Retina (tissue), 1 donor: ENCODE measurements around the gene CEP128.

ENCODE experiments used
- DNase-seq: peaks from one replicate; pipeline ENCODE4 v3.0.0-alpha.2; 2016

The CEP128 gene

DNA sequence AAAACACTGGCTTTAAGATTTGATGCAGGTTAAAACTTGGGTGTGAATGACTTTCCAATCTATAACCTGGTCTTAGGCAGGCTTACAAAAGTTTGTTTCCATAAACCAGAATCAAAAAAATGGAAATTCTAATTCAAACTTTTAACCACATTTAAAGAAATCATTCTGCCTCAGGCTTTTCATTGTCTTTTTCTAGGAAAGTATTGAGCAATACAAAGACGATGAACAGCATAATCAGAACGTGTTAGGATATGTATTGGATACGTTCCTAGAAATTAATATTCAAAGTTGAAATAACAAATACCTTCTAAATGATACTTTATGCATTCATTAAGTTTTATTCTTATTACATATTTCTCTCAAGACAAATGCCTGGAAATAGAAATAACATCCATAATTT is 172.9 kb downstream of the CEP128 start:
- no peak for DNase-seq

- DNase-seq, result no peak
Observed at GRCh38 chr14:80764921-80765507, 176.5 kb downstream of the CEP128 start.

GRCh38 chr14:80764496-80764895 is 177.0 kb downstream of the CEP128 start:
- no peak for DNase-seq

DNA sequence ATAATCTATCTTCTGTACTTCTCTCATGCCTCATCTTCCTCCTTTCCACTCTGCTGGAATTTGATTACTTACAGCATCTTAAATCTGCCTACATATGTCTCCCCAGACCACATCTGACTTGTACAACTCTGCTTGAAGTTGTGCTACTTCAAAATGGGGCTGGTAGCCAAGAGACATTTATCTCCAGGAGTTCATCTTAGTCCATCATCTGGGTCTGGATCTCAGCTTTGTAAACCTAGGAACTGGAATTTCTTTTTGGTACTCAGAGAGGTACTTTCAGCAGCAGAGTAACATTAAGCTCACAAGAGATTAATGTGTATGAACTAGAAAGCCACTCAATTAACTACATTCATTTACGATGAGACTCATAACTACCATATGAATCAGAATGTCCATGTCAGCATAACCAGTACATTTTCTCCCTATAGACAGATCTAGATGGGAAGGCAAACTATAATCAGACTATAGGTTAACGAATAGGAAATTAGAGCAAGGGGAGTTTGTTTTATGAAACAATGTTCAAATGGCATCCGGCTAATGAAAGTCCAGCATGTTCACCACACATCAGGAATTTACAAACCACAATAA is 178.8 kb downstream of the CEP128 start:
- no peak for DNase-seq

- no peak for DNase-seq
Observed at GRCh38 chr14:80754696-80755095, 186.8 kb downstream of the CEP128 start.

DNA sequence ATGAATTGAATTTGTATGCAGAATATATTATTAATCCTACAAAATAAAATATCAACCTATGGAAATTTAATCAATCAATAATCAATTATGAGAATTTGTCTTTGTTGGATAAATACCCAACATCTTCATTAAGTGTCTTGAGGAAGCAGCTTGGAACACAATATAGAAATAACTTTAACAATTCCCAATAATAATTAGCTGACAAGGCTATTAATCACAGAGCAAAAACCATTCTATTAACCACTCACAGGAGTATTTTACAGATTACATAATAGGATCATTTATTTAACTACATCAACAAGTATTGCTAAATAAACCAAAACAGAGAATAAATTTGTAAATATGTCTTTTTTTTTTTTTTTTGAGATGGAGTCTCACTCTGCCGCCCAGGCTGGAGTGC is 190.3 kb downstream of the CEP128 start:
- no peak for DNase-seq

- DNase-seq, result no peak
Observed at GRCh38 chr14:80726211-80726610, 215.3 kb downstream of the CEP128 start.

DNA sequence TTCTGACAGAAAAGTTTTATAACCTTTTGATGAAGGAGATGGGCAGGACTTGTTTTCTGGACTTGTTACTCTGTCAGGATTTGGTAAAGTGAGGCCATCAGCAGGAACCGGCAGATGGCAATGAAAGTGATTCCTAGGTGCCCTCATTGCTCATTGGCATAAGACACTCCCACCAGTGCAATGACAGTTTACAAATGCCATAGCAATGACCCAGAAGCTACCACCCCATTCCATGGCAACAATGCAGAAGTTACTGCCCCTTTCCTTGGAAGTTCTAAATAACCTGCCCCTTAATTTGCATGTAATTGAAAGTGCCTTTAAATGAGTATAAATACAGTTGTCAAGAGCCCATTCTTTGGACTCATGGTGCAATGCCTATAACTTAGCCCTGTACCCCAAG is 222.6 kb downstream of the CEP128 start:
- no peak for DNase-seq

DNA sequence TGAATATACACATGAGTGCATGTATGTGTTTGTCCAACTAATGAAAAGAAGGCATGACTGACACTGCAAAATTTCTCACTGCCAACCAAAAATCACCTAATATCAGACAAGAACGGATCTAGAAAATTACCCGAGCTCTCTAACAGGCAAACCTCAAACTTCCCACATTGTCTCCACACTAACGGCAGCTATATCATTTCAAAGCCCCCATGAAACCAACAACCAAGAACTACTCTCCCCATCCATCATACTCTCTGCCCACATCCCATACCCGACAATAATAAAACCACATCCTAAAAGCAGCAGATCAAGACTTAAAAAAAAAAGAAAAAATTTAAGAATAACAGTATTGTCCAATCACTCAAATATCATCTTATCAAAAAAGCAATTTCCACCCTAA is 227.1 kb downstream of the CEP128 start:
- DNase-seq, result no peak

DNA sequence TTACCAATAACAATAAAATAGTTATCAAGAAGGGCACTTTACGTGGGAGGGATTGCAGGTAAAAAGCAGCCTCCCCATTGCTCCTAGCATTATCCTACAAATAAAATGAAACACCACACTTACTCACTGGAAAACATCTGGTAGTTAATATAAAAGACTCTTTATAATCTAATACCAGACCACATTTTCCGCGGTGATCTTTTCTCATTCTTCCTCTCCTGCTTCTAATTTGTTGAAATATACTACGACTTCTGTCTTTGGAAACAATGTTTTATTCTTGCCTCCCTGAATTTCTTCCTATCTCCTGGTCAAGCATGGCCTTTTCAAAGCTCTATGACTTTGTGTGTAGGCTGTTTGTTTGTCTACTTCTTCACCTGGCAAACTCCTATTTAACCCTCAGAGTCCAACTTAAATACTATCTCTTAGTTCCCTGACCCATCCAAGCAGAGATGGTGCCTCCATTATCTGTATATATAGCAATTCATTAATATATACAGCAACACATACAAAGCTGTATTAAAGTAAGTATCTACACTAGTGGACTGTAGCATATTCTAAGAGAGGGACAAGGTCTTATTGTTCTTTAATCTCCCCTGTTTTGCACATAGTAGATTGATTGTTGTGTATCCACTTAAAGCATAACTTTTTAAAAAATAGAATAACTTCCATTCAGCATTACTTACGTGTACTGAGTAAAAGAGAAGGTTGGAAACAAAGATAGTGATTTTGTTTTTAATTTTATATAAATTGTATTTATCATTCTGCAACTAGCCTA is 228.3 kb downstream of the CEP128 start:
- no peak for DNase-seq

DNA sequence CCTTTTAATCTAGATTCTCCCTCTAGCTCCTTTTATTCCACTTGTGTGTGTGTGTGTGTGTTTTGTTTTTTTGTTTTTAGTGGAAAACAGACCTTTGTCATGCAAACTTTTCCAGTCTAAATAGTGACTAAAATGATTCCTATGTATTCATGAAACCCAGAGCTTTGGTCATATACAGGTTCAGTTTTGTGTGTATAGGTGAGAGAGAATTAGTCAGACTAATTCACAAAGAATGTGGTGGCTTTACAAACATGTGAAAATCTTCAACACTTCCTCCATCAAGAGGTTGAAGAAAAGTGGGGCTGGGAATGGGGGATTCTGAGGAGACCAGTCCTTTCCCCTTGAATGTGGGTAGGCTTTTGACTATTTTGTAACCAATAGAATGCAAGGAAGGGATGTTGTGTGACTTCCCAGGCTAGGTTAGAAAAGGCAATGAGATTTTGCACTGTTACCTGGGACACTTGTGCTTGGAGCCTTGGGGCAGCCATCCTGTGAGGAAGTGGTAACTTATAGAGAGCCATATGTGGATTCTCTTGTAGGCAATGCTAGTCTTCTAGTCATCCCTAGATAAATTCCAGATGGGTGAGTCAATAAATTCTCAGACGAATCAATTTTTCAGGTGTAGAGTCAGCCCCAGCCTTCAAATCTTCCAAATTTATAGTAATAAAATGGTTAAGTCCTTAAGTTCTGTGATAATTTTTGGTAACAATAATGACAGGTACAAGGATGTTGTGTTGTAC is 236.1 kb downstream of the CEP128 start:
- DNase-seq, result no peak

- no peak for DNase-seq
Observed at GRCh38 chr14:80700601-80701000, 240.9 kb downstream of the CEP128 start.

DNA sequence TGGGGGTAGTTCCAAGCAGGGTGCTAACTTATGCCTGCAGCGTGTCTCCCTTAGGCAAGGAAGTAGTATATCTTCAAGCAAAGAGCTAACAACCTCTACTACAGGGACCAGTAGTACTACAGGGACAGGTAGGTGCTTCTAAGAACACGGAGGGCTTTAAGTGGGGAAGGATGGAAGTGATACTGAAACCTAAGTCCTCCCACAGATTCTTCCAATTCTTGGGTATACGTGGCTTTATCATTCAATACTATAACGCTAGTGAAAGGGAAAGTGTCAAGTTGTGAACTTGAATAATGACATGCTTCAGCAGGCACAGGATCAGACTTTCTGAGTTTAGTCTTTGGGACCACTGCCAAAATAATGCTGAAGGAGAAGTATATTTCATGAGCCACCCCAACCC is 241.7 kb downstream of the CEP128 start:
- DNase-seq, result no peak

GRCh38 chr14:80698974-80699373 is 242.6 kb downstream of the CEP128 start:
- DNase-seq, result no peak

DNA sequence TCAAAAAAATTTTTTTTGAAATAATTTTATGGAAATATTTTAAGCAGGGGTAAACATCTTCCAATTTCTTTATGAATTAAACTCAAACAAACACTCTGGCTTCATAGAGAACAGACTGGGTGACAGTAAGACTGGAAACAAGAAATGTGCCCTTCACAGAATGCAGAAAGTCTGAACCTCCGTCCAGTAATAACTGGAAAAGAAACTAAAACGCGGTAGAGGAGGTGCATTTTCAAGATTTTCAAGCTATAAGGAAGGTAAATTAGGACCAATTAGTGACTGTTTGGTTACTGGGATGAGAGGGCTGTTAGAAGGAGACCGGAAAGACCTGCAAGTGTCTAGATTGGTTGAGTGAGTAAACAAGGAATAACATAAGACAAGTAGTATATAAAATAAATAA is 245.7 kb downstream of the CEP128 start:
- no peak for DNase-seq

DNA sequence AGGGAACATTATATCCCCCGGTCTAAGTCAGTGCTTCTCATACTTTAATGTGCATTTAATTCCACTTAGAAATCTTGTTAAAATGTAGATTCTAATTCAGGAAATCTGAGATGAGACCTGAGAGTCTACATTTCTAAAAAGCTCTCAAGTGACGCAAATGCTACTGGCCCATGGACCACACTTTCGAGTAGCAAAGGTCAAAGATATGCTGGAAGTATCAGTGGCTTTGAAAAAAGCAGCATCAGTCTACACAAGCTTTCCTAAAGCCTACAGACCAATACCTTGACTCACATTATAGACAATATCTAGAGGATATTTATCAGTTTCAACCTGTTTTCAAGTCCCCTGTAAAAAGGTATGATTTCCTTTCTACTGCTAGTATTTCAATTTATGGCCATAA is 248.6 kb downstream of the CEP128 start:
- DNase-seq, result no peak

DNA sequence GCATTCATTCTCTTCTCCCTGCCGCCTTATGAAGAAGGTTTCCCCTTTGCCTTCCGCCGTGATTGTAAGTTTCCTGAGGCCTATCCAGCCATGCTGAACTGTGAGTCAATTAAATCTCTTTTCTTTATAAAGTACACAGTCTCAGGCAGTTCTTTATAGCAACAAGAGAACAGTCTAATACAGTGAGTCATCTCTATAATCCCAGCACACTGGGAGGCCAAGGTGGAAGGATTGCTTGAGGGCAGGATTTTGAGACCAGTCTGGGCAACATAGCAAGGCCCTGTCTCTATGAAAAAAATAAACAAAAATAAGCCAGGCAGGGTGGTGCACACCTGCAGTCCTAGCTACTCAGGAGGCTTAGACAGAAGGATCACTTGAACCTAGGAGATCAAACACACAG is 259.9 kb downstream of the CEP128 start:
- no peak for DNase-seq

GRCh38 chr14:80679273-80679672 is 262.3 kb downstream of the CEP128 start:
- no peak for DNase-seq

DNA sequence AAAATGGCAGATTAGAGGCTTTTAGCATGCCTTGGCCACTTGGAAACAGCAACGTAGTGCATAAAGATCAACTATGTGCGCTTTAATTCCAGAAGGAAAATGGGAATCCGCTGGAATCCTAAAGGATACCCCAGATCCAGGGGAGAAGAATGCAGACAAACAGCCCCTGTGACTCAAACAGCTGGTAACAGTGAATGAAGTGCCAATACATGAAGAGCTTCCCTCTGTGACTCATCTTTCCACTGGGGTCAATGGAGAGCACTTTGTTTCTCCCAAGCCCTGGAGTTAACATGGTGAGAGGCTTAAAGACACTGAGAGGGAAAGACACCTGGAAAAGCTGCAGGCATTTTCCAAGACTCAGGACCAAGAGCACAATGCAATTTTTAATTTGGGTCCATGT is 263.1 kb downstream of the CEP128 start:
- DNase-seq, result no peak

GRCh38 chr14:80669426-80669825 is 272.1 kb downstream of the CEP128 start:
- no peak for DNase-seq

DNA sequence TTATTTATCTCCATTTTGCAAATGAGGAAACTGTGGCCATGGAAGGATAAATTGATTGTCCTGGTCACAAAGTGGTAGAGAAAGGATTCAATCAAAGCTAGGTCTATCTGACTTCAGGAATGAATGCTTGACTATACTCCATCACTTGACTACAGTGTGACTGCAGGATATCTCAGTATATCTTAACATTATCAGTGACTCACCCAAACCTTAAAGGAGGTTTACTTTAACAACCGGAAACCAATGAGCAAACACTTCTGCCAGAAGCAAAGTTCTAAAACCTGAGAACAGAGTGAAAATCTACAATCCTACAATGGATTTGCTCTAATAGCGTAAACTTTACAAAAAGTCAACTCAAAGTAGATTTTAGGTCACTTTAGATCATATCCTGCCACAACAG is 277.0 kb downstream of the CEP128 start:
- DNase-seq, result no peak

DNA sequence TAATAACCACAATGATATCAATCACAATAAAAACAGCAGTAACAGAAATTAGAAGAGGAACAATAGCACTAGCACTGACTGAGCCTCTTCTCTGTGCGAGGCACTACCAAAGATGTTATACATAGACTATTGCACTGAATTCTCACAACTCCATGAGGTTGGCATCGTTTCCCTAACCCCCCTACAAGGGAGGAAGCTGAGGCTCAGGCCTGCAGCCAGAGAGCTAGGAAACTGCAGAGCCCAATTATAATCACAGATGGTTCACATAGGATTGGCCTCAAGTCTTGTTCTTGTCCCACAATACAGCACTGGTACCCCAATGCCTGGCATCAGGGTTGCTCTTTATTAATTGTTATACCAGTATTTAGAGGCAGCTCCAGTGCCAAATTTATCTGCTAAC is 278.0 kb downstream of the CEP128 start:
- DNase-seq, result no peak

- DNase-seq, result no peak
Observed at GRCh38 chr14:80659783-80660182, 281.8 kb downstream of the CEP128 start.

DNA sequence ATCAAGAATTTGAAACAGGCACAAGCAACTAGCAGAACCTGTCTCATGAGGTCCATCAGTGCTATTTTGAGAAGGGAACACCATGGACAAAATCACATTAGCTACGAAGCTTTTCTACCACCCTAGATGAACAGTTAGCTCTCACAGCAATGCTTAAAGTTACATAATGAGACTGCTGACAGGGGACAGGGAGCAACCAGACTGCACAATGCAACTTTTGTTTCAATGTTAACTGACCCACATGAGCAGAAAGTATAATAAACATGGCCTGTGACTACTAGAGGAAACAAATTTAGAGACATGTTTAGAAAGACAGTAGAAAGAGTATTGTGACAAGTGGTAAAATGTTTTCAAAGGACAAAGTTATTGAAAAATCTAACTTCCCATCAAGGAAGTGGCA is 282.8 kb downstream of the CEP128 start:
- DNase-seq, result no peak
